Trophoblast cell (in vitro differentiated cells and primary cell): ENCODE data around the gene NFATC2.

Source experiments
- DNase-seq, 2 donors: peaks; one replicate each; pipeline ENCODE4 v3.0.0-alpha.2; 2016
- H2AFZ ChIP-seq: 2 replicates; pipeline ENCODE4 v1.6.1; 2013; ENCODE audit warnings: low read length, moderate library complexity, mild to moderate bottlenecking; ENCODE audit not compliant: insufficient read depth, poor library complexity
- H2AK5ac ChIP-seq: 2 replicates; pipeline ENCODE4 v1.6.1; 2013; ENCODE audit warnings: mild to moderate bottlenecking, low read length
- H2BK120ac ChIP-seq: 2 replicates; pipeline ENCODE4 v1.6.1; 2013; ENCODE audit warnings: low read length, mild to moderate bottlenecking, moderate library complexity; ENCODE audit not compliant: insufficient read depth, poor library complexity
- H2BK12ac ChIP-seq: 2 replicates; pipeline ENCODE4 v1.6.1; 2013; ENCODE audit warnings: mild to moderate bottlenecking, low read length, moderate library complexity
- H2BK5ac ChIP-seq: 2 replicates; pipeline ENCODE4 v1.6.1; 2013; ENCODE audit warnings: low read length, low read depth, moderate library complexity, mild to moderate bottlenecking; ENCODE audit not compliant: poor library complexity
- H3K14ac ChIP-seq: 2 replicates; pipeline ENCODE4 v1.6.1; 2013; ENCODE audit warnings: mild to moderate bottlenecking, low read length
- H3K18ac ChIP-seq: 2 replicates; pipeline ENCODE4 v1.6.1; 2013; ENCODE audit warnings: mild to moderate bottlenecking, low read length
- H3K23ac ChIP-seq: 2 replicates; pipeline ENCODE4 v1.6.1; 2013; ENCODE audit warnings: low read length
- H3K27ac ChIP-seq: 2 replicates; pipeline ENCODE4 v1.5.1; 2013; ENCODE audit warnings: low read depth, mild to moderate bottlenecking, inconsistent platforms, low read length, moderate library complexity
- H3K27me3 ChIP-seq: 2 replicates; pipeline ENCODE4 v1.6.1; 2013; ENCODE audit warnings: inconsistent platforms, mild to moderate bottlenecking, low read length, moderate library complexity; ENCODE audit not compliant: insufficient read depth
- H3K36me3 ChIP-seq, 2 experiments: 1 replicate in 1 of 2; 2 replicates in 1 of 2; pipeline ENCODE4 v1.6.1; 2013; ENCODE audit warnings: low read length in 2 of 2, mild to moderate bottlenecking in 2 of 2, moderate library complexity in 1 of 2; ENCODE audit not compliant: insufficient read depth in 2 of 2, control insufficient read depth in 1 of 2
- H3K4ac ChIP-seq: 2 replicates; pipeline ENCODE4 v1.6.1; 2013; ENCODE audit warnings: low read depth, mild to moderate bottlenecking, low read length, moderate library complexity
- H3K4me1 ChIP-seq, 2 experiments: 1 replicate in 1 of 2; 2 replicates in 1 of 2; pipeline ENCODE4 v1.6.1; 2013; ENCODE audit warnings: low read length in 2 of 2, mild to moderate bottlenecking in 2 of 2, moderate library complexity in 1 of 2; ENCODE audit not compliant: insufficient read depth in 2 of 2, control insufficient read depth in 1 of 2
- H3K4me2 ChIP-seq: 2 replicates; pipeline ENCODE4 v1.6.1; 2013; ENCODE audit warnings: inconsistent platforms, mild to moderate bottlenecking, low read length, moderate library complexity
- H3K4me3 ChIP-seq: 2 replicates; pipeline ENCODE4 v1.5.1; 2013; ENCODE audit warnings: mild to moderate bottlenecking, low read depth, low read length, inconsistent platforms
- H3K79me1 ChIP-seq: one replicate; pipeline ENCODE4 v1.6.1; 2013; ENCODE audit warnings: low read length
- H3K79me2 ChIP-seq: 2 replicates; pipeline ENCODE4 v1.6.1; 2013; ENCODE audit warnings: low read length, mild to moderate bottlenecking; ENCODE audit not compliant: control insufficient read depth, insufficient read depth, poor library complexity
- H3K9ac ChIP-seq: 2 replicates; pipeline ENCODE4 v1.6.1; 2013; ENCODE audit warnings: mild to moderate bottlenecking, low read length
- H3K9me3 ChIP-seq: 2 replicates; pipeline ENCODE4 v1.6.1; 2013; ENCODE audit warnings: low read depth, mild to moderate bottlenecking, control low read depth, inconsistent platforms, low read length; ENCODE audit not compliant: insufficient read depth
- H4K12ac ChIP-seq: 2 replicates; pipeline ENCODE4 v1.6.1; 2013; ENCODE audit warnings: low read depth, mild to moderate bottlenecking, low read length, moderate library complexity
- H4K8ac ChIP-seq: 2 replicates; pipeline ENCODE4 v1.6.1; 2013; ENCODE audit warnings: low read depth, mild to moderate bottlenecking, low read length, moderate library complexity
- H4K91ac ChIP-seq: one replicate; pipeline ENCODE4 v1.6.1; 2013; ENCODE audit warnings: low read depth, mild to moderate bottlenecking, low read length, moderate library complexity
- WGBS: extraction: QIAGEN DNeasy Blood & Tissue Kit; methylation state at CpG from one replicate; pipeline ENCODE4 v1.1.7; 2013; ENCODE audit warnings: missing lambda C conversion rate; ENCODE audit not compliant: insufficient read length, insufficient coverage; ENCODE audit errors: extremely low coverage; 5-methylcytosine and 5-hydroxymethylcytosine counted together

The NFATC2 gene

DNA sequence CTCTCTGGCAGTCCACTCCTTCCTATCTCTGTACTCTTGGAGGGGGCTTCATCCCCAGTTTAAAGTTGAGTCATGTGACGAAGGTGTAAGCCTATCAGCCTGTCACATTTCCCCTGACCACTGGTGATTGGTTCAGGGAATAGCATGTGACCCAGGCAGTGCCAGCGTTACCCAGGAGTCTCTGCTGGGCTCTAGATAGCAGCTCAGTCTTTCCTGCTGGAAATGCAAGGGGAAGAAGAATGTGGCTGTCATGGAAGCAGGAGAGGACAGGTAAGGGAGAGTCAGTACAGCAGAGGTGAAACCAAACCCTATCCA lies 35.6 kb upstream of the NFATC2 start:
- no peak overlapping the region for H3K4me3 ChIP-seq
- H4K8ac ChIP-seq: no peak overlapping the region
- peaks cover 5% of the 10 kb centered on the region for H3K9me3 ChIP-seq
- H3K27me3 ChIP-seq: no peaks in the 10 kb centered on the region
- no peak overlapping the region for H4K12ac ChIP-seq
- no peak overlapping the region for H3K4ac ChIP-seq
- no peak overlapping the region for H2AFZ ChIP-seq
- H3K79me2 ChIP-seq: peaks cover 2% of the 10 kb centered on the region
- no peak overlapping the region for H3K9ac ChIP-seq
- H2AK5ac ChIP-seq: peak overlapping the region; percentile 57
- no peak overlapping the region for H2BK120ac ChIP-seq
- H3K79me1 ChIP-seq: peaks cover 11% of the 10 kb centered on the region
- no CpG with 5 or more reads among the region's 2 CpGs for WGBS
- H3K36me3 ChIP-seq: no peaks in the 10 kb centered on the region
- no peak overlapping the region for H3K4me2 ChIP-seq
- H3K18ac ChIP-seq: no peak overlapping the region
- DNase-seq: no peak
- peaks cover 10 to 11% of the 10 kb centered on the region in 2 experiments for H3K4me1 ChIP-seq
- no peak overlapping the region for H4K91ac ChIP-seq
- H3K23ac ChIP-seq: no peak overlapping the region
- no peak overlapping the region for H3K27ac ChIP-seq
- no peak overlapping the region for H2BK5ac ChIP-seq
- H2BK12ac ChIP-seq: peak overlapping the region; percentile 51
- H3K14ac ChIP-seq: no peak overlapping the region

DNA sequence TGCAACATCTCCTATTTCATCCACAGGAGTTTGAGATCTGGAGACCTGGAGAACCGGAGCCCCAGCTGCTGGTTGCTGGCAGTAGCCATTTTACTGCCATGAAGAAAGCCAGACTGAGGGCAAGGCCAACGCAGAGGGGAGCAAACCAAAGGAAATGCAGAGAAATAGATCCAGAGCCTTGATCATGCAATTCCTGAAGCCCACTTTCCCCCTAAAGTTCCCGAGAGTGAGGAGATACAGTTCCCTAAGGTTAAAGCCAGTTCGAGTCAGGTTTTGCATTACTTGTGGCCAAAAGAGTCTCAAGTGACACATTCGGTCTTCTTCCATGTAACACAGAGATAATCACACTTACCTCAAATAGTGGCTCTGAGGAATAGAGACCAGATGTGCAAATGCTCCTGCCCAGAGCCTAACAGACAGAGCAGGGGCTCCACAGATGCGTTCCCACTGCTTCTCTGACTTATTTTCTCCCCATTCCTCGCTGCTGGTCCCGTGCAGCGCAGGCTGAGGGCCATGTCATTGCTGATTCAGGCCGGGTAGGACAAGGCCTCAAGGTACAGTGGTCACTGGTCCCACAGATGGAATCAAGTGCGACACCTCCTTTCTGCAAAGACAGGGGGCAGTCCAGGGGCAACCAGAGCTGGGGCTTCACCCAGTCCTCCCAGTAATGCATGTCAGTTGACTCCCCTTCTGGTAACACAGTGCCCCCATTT lies 35.1 kb upstream of the NFATC2 start:
- H3K79me1 ChIP-seq: peaks cover 9% of the 10 kb centered on the region
- WGBS: no CpG with 5 or more reads among the region's 11 CpGs
- no peak overlapping the region for H2BK5ac ChIP-seq
- no peak overlapping the region for H2AFZ ChIP-seq
- no peak overlapping the region for H4K12ac ChIP-seq
- no peak overlapping the region for H3K4ac ChIP-seq
- no peak overlapping the region for H3K9ac ChIP-seq
- no peak overlapping the region for H2BK120ac ChIP-seq
- no peak overlapping the region for H3K14ac ChIP-seq
- no peak overlapping the region for H3K27ac ChIP-seq
- DNase-seq: no peak
- peaks cover 5% of the 10 kb centered on the region for H3K9me3 ChIP-seq
- H2AK5ac ChIP-seq: no peak overlapping the region
- no peak overlapping the region for H4K8ac ChIP-seq
- H3K4me3 ChIP-seq: no peak overlapping the region
- H3K18ac ChIP-seq: no peak overlapping the region
- H3K4me1 ChIP-seq: peaks cover 10 to 11% of the 10 kb centered on the region in 2 experiments
- H4K91ac ChIP-seq: no peak overlapping the region
- no peak overlapping the region for H3K4me2 ChIP-seq
- no peak overlapping the region for H2BK12ac ChIP-seq
- no peaks in the 10 kb centered on the region for H3K27me3 ChIP-seq
- no peaks in the 10 kb centered on the region for H3K36me3 ChIP-seq
- H3K79me2 ChIP-seq: peaks cover 2% of the 10 kb centered on the region
- H3K23ac ChIP-seq: no peak overlapping the region

DNA sequence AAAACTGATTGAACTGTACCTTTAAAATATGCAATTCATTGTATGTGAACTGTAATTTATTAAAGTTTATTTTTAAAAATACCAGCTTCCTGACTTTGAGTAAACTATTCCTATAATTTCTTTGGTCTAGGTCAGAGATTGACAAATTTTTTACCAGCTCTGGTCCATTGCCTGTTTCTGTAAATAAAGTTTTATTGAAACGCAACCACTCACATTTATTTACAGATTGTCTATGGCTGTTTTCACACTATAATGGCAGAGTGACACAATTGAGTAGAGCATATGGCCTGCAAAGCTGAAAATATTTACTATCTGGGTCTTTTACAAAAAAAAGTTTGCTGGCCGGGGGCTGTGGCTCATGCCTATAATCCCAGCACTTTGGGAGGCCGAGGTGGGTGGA lies 33.0 kb upstream of the NFATC2 start:
- Histone ChIP-seq H3K23ac (no peak overlapping the region), H3K4me2 (no peak overlapping the region), H3K4me3 (no peak overlapping the region), H2AFZ (no peak overlapping the region), H3K27me3 (no peaks in the 10 kb centered on the region), H3K18ac (no peak overlapping the region), H2BK120ac (no peak overlapping the region), H3K4ac (no peak overlapping the region), H3K27ac (no peak overlapping the region), H3K9me3 (peaks cover 3% of the 10 kb centered on the region), H2BK5ac (no peak overlapping the region), H2BK12ac (no peak overlapping the region), H3K79me1 (peaks cover 12% of the 10 kb centered on the region), H3K36me3 (no peaks in the 10 kb centered on the region), H4K91ac (no peak overlapping the region), H4K12ac (no peak overlapping the region), H3K9ac (no peak overlapping the region), H3K4me1 (peaks cover 12 to 14% of the 10 kb centered on the region in 2 experiments), H3K14ac (no peak overlapping the region), H2AK5ac (no peak overlapping the region), H4K8ac (no peak overlapping the region), H3K79me2 (peaks cover 4% of the 10 kb centered on the region)
- no peak for DNase-seq
- WGBS: no CpG with 5 or more reads among the region's 3 CpGs

DNA sequence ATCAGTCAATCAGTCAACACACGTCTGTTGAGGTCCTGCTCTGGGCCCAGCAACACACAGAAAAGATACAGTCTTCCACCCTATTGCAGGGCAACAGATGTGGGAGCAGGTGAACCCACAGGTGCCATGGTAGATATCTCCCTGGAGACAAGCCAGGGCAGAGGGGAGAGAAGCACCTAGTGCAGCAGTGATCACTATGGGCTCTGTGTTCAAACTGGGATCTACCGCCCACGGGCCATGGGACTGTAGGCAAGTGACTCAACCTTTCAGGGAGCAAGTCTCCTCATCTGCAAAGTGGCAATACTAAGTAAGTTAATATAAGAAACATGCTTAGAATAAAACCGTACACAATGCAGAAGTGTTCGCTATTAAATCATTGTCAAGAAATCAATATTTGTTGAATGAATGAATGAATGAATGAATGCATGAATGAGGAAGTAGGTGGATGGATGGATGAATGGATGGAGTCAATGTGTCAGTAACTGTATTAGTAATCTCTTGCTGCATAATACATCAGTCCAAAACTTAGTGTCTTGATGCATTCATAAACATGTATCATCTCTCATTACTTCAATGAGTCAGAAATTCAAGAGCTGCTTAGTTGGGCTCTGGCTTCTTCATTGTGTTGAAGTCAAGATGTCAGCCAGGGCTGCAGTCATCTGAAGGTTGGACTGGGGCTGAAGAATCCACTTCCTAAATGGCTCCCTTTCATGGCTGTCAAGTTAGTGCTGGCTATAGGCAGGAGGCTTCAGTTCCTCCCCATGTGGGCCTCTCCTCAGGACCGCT lies 31.9 kb upstream of the NFATC2 start:
- Histone ChIP-seq H4K8ac (no peak overlapping the region), H3K79me2 (peaks cover 4% of the 10 kb centered on the region), H2BK120ac (no peak overlapping the region), H3K36me3 (no peaks in the 10 kb centered on the region), H3K27me3 (no peaks in the 10 kb centered on the region), H3K4me1 (peaks cover 8 to 9% of the 10 kb centered on the region in 2 experiments), H2BK5ac (no peak overlapping the region), H3K23ac (no peak overlapping the region), H4K91ac (no peak overlapping the region), H2AFZ (no peak overlapping the region), H2BK12ac (no peak overlapping the region), H3K79me1 (peaks cover 9% of the 10 kb centered on the region), H4K12ac (no peak overlapping the region), H3K27ac (no peak overlapping the region), H3K14ac (no peak overlapping the region), H2AK5ac (no peak overlapping the region), H3K4me2 (no peak overlapping the region), H3K9me3 (peaks cover 2% of the 10 kb centered on the region), H3K18ac (no peak overlapping the region), H3K9ac (no peak overlapping the region), H3K4me3 (no peak overlapping the region), H3K4ac (no peak overlapping the region)
- WGBS: no CpG with 5 or more reads among the region's 6 CpGs
- no peak for DNase-seq
